Stimulated activated CD8-positive, alpha-beta memory T cell treated with anti-CD3 and anti-CD28 coated beads, Interleukin-4, amount 100 ng/mL, for 1 hour (primary cell): ENCODE measurements around the gene SUPT5H.

Source experiments
- DNase-seq, 2 donors: peaks; one replicate each; pipeline ENCODE4 v3.0.0-alpha.2; 2020; ENCODE audit warnings: low read depth in 2 of 2, low spot score in 1 of 2

SUPT5H gene

GRCh38 chr19:39518975-39519374 is 73.6 kb downstream of the SUPT5H start:
- no peak for DNase-seq

- DNase-seq = no peak
These were observed 75.4 kb downstream of the SUPT5H start for GRCh38 chr19:39520541-39521484.

- DNase-seq = no peak
These were observed 79.1 kb downstream of the SUPT5H start for GRCh38 chr19:39524495-39524894.

GRCh38 chr19:39525205-39525604 is 79.8 kb downstream of the SUPT5H start:
- no peak for DNase-seq
